HK-2 (cell line): ENCODE measurements around the gene ARMC9.

Experiments used
- DNase-seq: peaks from one replicate; pipeline ENCODE4 v3.0.0-alpha.2; 2018; ENCODE audit not compliant: unreplicated experiment

ARMC9 gene

DNA sequence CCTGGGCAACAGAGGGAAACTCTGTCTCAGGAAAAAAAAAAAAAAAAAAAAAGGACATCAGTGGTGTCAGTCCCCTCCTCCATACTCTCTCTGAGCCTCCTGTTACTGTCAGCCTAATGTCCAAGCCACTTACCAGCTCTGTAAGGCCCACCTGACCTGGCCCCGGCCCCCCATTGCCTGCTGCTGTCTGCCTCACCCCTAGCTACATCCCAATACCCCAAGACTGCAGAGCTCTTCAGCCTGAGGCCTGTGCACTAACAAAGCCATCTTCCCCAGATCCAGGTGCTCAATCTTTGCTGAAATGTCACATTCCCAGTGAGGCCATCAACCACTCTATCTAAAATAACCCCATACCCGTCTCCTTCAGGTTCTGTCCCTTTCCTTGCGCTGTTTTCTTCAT lies 5.7 kb downstream of the ARMC9 start:
- no peak for DNase-seq

DNA sequence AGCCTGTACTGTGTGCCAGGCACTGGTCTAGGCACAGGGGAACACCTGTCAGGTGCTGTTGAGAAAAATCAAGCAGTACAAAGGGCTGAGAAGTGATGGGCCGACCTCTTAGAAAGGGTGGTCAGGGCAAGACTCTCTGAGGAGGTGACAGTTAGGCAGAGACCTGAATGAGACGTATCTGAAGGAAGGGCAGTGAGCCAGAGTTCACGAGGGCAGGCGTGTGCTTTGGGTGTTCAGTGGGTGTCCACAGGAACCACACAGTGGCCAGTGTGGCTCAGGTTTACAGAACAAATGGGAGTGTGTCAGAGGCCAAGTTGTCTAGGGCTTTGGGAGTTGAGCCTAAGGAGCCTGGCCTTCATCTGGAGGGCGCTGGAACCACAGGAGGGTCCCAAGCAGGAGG lies 6.2 kb downstream of the ARMC9 start:
- no peak for DNase-seq

DNA sequence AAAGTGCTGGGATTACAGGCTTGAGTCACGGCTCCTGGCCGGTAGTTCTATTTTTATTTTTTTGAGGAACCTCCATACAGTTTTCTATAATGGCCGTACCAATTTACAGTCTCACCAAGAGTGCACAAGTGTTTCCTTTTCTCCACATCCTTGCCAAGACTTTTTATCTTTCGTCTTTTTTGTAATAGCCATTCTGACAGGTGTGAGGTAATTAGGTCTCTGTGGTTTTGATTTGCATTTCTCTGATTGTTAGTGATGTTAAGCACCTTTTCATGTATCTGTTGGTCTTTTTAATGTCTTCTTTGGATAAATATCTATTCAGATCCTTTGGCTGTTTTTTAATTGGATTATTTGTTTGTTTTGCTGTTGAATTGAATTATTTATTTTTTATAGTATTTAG lies 9.3 kb downstream of the ARMC9 start:
- no peak for DNase-seq

DNA sequence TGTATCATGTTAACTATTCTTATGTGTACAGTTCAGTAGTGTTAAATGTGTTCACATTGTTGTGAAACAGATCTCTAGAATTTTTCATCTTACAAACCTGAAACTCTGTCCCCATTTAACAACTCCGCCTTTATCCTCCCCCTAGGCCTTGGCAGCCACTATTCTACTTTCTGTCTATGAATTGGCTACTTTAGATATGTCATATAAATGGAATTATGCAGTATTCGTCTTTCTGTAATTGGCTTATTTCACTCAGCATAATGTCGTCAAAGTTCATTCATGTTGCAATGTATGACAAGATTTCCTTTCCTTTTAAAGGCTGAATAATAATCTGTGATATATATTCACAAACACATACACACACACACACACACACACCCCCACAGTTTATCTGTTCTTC lies 12.4 kb downstream of the ARMC9 start:
- no peak for DNase-seq

DNA sequence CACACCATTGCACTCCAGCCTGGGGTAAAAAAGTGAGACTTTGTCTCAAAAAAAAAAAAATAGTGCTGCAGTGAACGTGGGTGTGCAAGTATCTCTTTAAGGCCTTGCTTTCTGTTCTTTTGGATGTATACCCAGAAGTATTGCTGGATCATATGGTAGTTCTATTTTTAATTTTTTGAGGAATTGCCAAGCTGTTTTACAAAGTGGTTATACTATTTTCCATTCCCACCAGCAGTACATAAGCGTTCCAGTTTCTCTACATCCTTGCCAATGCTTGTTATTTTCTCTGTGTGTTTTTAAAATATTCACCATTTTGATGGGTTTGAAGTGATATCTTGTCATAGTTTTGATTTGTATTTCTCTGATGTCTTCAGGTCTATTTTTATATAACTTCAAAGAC lies 13.1 kb downstream of the ARMC9 start:
- no peak for DNase-seq

DNA sequence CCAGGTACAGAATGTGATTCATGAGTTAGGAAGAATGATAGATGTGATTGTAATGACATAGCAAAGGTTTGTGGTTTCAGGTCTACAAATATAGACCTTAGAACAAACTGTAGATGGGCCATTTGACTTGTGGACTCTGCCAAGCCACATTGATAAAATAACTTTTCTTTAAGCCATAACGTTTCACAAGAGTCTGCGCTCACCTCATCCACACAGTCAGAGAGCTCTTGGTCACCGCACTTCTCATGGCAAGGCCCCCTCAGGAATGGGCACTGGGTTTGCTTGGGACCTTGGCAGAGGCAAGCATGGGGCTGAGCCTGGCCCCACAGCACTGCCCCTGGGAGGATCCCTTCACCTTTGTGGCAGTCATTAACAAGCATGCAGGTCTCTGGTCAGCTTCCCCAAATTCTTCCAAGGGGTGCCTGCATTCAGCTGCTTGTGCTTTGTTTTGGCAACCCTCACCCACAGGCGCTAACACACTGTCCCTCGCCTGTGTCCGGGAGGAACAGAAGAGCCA lies 14.0 kb downstream of the ARMC9 start:
- no peak for DNase-seq

DNA sequence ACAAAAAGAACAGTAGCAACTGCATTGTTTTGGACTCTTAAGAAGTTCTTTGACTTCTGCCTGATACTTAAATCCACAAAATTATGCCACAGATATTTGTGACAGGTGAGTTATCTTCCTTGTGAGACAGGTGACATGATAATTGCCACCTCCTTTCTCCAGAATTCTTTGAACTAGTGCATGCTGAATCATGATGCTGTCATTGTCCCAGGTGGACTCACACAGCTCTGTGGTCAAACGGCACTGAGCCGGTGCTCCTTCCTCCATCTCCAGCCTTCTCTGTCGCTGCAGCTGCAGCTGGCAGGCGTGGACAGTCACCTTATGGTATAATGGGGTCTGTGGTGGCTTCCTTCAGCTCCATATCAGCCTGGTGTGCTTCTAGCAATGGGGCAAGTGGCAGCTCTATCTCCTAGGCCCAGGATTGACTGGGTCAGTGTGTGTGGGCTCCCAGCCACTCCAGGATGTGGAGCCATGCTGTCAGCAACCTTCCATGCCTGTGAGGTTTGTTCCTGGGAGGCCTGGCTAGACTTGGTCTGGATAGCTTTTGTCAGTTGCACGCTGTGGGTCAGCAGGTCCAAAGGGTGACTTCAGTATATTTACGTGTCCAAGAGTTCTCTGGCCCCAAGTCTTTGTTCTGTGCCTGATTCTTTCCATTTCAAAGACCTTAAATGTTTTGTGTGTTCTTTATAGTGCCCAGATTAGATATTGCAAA lies 15.7 kb downstream of the ARMC9 start:
- no peak for DNase-seq

DNA sequence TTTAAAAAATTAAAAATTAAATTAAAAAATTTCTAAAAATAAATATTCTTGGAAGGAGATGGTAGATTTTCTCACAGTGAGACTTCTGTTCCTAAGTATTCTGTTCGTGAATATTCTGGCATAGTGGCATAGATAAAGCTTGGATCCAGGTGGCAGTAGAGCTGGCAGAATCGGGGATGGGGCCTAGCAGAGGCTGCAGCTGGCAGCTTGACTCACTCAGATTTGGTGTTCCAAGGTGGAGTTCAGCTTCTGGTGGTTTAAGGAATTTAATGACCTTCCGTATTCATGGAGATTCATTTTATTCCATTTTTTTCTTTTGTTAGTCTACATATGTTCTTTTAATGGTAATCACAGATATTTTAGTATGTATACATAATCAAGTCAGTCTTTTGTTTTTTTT lies 19.9 kb downstream of the ARMC9 start:
- DNase-seq, result no peak

DNA sequence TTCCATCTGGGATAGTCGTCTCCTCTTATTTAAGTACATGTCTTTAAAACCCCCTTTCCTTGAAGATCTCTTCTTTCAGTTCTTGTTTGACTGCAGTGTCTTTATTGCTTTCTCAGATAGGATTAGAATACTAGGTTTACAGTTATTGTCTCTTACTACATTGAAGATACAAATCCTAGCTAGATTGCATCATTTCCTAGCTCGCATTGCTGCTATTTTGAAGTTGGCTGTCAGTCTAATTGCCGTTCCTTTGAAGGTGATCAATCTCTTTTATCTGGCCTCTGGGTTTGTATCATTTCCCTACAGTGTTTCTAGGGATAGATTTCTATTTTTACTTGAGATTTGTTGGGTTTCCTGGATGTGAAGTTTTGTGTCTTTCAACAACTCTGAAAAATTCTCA lies 20.9 kb downstream of the ARMC9 start:
- no peak for DNase-seq

DNA sequence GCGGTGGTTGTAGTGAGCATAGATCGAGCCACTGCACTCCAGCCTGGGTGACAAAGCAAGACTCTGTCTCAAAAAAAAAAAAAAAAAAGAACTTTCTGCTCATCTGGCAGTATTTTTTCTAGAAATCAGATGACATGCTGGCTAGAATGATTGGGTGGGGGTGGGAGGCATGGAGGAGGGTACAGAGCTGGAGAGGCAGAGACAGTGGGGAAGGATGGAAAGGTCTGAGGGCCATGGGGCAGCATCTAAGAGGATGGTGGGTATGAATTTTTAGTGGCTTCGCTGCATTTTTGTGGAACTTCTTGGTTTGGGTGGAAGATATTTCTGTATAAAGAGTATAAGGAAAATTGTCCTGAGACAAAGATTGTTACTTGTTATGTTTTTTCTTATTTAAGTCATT lies 23.3 kb downstream of the ARMC9 start:
- no peak for DNase-seq

DNA sequence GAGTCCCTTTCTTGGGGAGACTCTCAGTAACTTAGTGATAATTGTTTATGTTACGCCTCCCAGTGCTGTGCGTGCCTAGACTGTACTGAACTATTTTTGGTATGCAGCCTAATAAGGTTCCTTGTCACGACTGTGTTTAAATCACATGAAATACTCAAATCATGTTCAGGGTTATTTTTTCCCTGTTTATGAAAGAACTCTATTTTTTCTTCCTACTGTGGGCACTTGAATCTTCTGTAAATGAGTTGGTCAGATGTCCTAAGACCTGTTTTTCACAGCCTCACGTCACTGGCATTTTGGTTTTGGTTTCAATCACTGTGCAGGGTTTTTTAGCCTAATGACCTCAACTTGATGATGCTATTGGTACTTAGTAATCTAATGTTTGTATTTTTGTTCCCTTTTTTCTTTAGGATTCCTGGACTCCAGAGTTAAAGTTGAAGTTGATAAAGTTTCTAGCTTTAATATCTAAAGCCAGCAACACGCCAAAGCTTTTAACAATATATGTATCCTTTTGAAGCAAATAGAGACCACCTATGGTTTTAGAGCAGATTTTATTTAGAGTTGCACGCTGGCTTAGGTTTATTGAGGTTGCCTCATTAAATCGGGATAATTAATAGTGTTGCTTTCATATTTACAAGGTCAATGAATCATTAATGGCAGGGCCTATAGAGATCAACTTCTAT lies 24.0 kb downstream of the ARMC9 start:
- DNase-seq, result no peak

DNA sequence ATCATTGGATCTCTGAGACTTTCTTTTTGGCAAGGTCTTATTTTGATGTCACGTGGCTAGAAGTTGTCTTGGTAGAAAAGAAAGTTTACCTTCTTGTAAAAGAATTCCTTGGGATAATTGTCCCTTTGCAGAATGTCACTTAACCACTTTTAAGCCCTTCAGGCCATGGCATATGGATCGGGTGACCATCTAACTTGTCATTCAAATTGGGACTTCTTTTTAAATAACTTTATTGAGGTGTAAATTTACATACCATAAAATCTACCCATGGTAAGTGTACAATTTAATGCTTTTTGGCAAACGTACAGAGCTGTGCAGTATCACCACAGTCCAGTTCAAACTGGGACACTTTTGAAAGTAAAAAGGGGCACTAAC lies 24.6 kb downstream of the ARMC9 start:
- no peak for DNase-seq

DNA sequence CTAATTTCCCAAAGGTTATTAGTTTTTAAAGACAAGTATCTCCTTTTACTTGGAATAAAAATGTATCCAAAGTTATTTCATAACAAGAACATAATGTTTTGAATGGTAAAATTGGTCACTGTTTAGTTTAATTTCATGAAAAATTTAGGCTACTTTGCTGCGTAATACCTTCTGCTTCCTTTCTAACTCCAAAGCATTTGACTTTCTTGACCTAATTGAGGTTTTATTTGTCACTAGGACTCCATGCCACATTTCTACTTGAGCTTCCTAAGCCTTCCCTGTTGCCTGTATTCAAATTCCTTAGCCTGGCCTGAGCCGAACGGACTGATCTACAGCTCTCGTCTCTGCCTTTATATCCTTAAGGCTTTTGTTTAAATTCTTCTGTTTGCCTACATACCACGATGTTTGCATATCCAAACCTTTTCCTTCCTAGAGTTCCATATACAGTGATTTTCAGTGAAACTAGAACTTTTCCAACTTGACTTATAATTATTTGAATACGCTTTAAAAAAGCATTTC lies 25.1 kb downstream of the ARMC9 start:
- DNase-seq, result no peak

DNA sequence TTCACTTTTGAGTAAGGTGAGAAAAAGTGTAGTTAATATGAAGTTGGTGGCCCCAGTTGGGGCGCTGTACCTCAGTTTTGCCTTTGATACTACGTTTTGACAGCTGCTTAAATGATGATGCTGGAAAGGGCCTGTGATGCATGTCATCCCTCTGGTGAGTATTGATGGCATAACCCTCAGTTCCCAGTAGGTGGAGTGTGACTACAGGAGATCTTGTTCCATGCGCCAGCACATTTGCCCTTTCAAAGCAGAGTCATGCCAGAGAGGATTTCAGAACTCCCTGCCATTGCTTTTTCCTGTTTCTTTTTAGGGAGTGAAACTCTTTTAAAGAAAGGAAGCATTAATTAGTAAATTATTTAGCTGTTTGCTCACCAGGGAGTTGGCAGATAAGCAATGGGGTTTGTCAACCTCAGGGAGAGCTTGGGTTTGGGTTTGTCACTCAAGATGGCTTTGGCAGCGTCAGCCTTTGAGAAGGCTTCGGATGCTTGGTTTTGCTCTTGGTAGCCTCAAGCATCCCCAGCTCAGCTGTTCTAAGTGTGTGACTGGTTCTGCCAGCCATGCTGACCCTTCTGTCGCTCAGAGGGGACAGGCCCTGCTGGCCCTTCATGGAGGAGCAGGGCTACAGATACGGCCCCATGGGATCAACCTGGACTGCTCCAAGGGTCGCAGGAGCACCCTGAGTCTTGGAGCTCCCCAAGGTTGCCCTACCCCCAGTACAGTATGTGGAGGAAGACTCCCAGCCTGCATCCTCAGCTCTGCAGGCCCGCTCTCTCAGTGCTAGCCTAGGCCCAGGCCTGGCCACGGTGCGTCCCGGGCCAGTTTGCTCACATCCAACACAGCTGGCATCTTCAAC lies 29.1 kb downstream of the ARMC9 start:
- DNase-seq, result peak; percentile 67

DNA sequence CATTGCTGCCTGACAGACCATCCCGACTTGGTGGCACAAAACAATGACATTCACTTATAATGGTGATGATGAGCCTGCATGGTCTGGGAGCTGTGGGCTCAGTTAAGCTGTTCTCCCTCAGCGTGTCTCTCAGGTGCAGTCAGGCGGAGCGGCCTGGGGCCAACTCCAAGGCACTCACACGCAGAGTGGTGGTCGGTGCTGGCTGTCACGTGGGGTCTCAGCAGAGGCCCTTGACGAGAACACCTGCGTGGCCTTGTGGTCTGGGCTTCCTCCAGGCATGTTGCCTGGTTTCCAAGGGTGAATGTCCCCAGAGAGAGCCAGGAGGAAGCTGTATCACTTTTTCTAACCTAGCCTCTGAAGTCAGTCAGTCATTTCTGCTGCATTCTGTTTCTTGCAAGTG lies 29.8 kb downstream of the ARMC9 start:
- DNase-seq, result peak; percentile 75

DNA sequence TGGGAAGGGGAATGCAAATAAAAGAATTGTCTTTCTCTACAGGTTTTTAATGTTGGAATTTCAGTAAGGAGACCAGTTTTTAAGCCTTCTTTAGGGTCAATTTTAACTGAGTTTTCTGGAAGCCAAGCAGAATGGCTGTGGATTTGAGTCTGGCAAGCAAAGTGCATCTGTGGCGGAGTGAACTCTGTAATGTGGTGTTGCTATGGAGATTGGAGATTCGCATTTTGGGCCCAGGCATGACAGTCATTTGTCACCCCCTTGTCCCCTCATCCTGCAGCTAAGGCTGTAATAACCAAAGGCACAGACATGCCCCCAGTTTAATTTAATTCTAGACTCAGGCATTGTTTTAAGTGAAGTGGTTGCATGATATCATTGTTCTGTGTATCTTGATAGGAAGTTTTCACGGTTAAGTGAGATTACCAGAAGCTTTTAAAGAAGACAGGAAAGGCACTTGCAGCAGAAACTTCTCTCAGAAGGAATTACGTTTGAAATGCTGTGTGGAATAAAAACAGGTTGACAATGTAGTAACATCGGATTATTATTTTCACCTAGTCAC lies 30.6 kb downstream of the ARMC9 start:
- DNase-seq, result no peak

DNA sequence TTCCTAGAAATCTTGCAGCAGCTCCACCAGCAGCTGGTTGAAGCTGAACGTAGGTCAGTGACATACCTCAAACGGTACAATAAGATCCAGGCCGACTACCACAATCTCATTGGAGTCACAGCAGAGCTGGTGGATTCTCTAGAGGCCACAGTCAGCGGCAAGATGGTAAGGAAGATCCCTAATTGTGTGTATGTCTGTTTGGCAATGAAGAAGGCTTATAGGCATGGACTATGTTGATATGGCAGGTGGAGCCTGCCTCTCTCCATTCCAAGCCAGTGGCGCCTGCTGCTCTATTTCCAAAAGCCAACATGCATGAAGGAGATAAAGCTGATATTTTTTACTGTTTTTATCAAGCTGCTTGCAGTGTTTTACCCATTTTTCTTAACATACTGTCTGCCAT lies 36.8 kb downstream of the ARMC9 start:
- no peak for DNase-seq

DNA sequence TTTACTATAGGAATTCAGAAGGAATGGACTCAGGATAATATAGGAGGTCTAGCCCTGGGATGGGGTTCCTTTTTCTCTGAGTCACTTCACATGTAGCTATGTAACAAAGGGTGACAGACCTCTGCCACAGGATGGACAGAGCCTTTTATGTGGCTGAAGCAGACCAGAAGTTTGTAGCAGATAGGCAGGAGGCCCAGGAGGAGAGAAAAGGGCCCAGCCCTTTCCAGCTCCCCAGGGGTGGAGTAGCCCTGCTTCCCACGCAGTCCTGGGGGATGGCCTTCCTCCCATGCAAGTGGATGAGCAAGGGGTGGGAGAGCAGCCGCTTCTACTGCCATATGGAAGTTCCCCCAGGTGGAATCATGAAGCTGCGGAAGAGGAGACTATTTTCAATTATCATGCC lies 40.3 kb downstream of the ARMC9 start:
- DNase-seq, result no peak

DNA sequence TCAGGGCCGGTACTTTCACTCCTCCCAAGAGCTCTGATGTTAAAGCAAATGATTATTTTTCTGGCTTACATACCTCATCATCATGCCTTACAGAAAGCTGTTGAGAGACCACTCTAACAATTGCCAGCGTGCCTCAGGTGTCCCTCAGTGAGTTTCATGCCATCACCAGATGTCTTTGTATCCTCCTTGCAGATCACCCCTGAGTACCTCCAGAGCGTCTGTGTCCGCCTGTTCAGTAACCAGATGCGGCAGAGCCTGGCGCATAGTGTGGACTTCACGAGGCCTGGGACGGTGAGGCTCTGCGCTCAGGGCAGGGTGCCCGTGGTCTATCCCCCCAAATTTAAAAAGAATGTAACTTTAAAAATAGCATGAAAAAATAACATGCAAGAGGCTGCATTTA lies 41.3 kb downstream of the ARMC9 start:
- no peak for DNase-seq

DNA sequence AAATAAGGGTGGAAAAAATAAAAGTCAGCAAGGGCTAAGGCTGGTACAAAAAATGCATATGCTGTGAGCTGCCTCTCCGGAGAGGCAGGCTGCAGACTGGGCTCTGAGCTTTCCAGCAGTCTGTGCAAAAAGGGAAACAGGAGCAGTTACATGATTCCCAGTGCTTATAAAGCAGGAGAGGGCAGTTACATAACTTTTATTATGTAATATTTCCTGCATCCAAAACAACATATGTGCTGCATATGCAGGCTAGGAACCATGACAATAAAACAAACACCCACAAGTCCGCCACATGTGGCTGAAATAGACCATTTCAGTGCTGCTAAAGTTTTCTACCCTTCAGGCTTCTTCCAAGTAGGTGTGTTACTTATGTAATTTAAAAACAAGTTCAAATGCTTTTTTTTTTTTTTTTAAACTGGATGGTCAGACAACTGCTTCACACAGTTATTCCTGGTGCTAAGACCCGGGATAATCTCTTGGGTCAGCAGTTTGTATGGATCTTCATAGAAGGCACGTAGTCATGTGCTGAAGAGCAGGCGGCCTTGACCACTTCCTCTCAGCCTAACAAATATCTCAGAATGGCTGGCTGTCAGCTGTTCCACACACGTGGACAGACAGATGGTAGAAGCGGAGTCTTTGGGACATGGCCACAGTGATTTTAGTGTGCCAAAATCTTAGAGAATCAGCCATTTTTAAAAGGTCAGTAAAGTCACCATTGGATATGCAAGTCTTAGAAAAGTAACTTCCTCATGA lies 43.5 kb downstream of the ARMC9 start:
- no peak for DNase-seq

DNA sequence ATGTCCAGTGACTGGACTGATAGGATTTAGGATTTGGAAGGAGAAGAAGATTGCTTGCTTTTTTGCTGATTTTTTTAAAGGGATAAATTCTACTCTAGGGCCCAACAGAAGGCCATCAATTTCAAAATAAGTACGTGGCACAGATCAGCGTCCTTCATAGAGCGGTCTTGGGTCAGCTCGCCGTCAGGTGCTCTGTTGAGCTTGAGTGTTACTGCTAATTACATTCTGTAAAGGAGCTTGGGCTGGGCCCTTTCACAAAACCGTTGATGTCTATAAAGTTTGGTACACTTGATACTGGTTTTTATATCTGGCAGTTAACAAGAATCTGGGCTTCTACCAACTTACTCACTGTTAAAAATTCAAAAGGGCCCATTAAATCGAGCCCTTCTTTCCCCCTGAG lies 45.4 kb downstream of the ARMC9 start:
- DNase-seq, result no peak
